HFFc6 (cell line): Measurements from ENCODE around the gene CDC42BPA. TPM values are rescaled to one million over a fixed set of nuclear protein-coding genes. Genes with fewer than 3 reads are reported as not detected.

Experiments used
- DNase-seq: peaks from one replicate; pipeline ENCODE4 v3.0.0-alpha.2; 2018
- H3K27ac Mint-ChIP-seq: 2 replicates; pipeline ENCODE4 v1.8.0; 2020; ENCODE audit warnings: mild to moderate bottlenecking, mixed read lengths
- H3K27me3 Mint-ChIP-seq: 2 replicates; pipeline ENCODE4 v1.8.0; 2021; ENCODE audit warnings: mild to moderate bottlenecking, moderate library complexity, mixed read lengths; ENCODE audit not compliant: insufficient read depth
- H3K36me3 Mint-ChIP-seq: 2 replicates; pipeline ENCODE4 v1.8.0; 2021; ENCODE audit warnings: low read depth, mixed read lengths
- H3K4me1 Mint-ChIP-seq: 2 replicates; pipeline ENCODE4 v1.8.0; 2020; ENCODE audit warnings: low read depth, mixed read lengths
- H3K4me3 Mint-ChIP-seq: 2 replicates; pipeline ENCODE4 v1.8.0; 2020; ENCODE audit warnings: mild to moderate bottlenecking, moderate library complexity, mixed read lengths
- H3K9me3 Mint-ChIP-seq: 2 replicates; pipeline ENCODE4 v1.8.0; 2020; ENCODE audit warnings: mild to moderate bottlenecking, mixed read lengths
- total RNA-seq, 6 experiments: library from RNA; stranded (reverse); fragmentation: NEBNext Ultra II Directional; extraction: Animal tissue kit (Norgen Biotek cat#: 25700); gene quantifications; 2 replicates in 1 of 6; 3 replicates in 5 of 6; pipeline ENCODE4 v1.2.3, GENCODE V29; 2021
- TF ChIP-seq, protein P1 (sequence below): fragments of 200-600 bp; sonication (generic); IDR thresholded peaks from 2 replicates; pipeline ENCODE4 v1.5.0; 2021; ENCODE audit warnings: antibody characterized with exemption, mild to moderate bottlenecking

Gene CDC42BPA
- total RNA-seq, 6 experiments from 2014 or later = 32.8 to 37.8 (median 35.8) TPM

DNA sequence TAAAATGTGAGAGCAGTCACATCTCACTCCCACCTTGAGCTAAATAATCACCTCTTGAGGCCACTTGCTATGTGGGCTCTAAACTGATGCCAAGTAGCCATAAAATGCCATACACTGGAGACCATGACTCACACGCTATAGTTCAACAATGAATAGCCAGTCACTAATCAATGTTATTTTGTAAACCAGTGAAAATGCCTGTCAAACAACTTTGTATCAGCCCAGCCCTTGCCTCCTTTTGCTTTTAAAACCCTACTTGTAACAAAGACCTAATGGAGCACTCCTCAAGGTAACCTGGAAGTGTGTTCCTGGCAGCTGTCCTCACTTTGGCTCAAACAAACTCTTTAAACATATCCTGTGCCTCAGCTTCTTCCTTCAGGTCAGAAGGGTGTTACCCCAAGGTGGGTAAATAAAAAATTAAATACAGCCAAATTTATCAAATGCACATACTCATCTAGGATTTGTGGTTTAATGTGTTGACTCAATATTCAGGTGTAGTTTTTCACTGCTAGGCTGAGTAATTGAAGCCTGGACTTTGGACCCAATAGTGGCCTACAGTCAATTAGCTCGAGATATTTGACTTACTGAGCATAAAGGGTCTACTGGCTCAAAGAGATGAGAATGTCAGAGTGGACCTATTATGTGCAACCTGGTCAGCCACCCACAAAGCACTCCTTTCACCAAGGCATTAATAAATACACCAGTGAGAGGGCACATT lies 223.9 kb downstream of the CDC42BPA start:
- DNase-seq = no peak
- TF ChIP-seq, protein P1, sequence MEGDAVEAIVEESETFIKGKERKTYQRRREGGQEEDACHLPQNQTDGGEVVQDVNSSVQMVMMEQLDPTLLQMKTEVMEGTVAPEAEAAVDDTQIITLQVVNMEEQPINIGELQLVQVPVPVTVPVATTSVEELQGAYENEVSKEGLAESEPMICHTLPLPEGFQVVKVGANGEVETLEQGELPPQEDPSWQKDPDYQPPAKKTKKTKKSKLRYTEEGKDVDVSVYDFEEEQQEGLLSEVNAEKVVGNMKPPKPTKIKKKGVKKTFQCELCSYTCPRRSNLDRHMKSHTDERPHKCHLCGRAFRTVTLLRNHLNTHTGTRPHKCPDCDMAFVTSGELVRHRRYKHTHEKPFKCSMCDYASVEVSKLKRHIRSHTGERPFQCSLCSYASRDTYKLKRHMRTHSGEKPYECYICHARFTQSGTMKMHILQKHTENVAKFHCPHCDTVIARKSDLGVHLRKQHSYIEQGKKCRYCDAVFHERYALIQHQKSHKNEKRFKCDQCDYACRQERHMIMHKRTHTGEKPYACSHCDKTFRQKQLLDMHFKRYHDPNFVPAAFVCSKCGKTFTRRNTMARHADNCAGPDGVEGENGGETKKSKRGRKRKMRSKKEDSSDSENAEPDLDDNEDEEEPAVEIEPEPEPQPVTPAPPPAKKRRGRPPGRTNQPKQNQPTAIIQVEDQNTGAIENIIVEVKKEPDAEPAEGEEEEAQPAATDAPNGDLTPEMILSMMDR = no peak
- Mint-ChIP-seq H3K9me3 (no peaks in the 10 kb centered on the region), H3K4me1 (peaks cover 27% of the 10 kb centered on the region), H3K4me3 (no peak overlapping the region), H3K27me3 (no peaks in the 10 kb centered on the region), H3K36me3 (peaks cover 18% of the 10 kb centered on the region; the same call in 1 of the 2 replicates), H3K27ac (no peak overlapping the region)

DNA sequence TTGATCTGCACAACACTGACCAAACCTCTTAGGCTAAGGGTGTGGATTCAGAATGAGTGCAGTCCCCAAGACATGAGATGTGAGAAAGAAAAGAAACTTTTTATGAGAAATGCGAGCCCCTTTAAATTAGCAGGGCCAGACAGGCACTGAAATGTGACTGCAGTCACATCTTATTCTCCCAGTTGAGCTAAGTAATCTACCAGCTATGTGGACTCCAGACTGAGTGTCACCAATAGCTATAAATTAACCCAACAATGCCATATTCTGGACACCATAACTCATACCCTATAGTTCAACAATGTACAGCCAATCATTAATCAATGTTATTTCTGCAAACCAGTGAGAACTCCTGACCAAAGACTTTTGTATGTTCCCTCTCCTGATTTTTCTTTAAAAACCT lies 225.0 kb downstream of the CDC42BPA start:
- TF ChIP-seq, protein P1 = no peak
- no peak overlapping the region for H3K4me3 Mint-ChIP-seq
- H3K27ac Mint-ChIP-seq = peak overlapping the region; percentile 34; the same call in 1 of the 2 replicates
- no peaks in the 10 kb centered on the region for H3K27me3 Mint-ChIP-seq
- H3K9me3 Mint-ChIP-seq = no peaks in the 10 kb centered on the region
- no peak for DNase-seq
- H3K36me3 Mint-ChIP-seq = peaks cover 16% of the 10 kb centered on the region; the same call in 1 of the 2 replicates
- peaks cover 27% of the 10 kb centered on the region for H3K4me1 Mint-ChIP-seq

DNA sequence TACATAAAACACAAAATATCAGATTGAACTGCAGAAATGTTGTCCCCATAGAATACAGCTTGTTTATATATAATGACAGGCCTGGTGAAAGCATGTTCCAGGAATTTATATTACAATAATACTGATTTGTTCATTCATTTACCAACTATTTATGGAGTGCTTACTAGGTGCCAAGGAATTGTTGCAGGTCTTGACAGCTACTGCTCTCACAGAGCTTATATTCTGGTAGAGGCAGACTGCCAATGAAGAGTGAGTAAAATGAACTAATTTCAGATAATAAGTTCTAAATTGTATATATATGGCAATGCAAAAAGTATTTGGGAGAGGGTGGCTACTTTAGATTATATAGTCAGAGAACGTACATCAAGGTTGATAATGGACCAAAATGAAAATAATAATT lies 226.2 kb downstream of the CDC42BPA start:
- DNase-seq = no peak
- no peak overlapping the region for H3K4me3 Mint-ChIP-seq
- H3K9me3 Mint-ChIP-seq = no peaks in the 10 kb centered on the region
- TF ChIP-seq, protein P1 = no peak
- H3K36me3 Mint-ChIP-seq = peaks cover 23% of the 10 kb centered on the region
- H3K4me1 Mint-ChIP-seq = peaks cover 27% of the 10 kb centered on the region
- no peak overlapping the region for H3K27ac Mint-ChIP-seq
- no peaks in the 10 kb centered on the region for H3K27me3 Mint-ChIP-seq

- no peak for DNase-seq
- no peak overlapping the region for H3K4me3 Mint-ChIP-seq
- TF ChIP-seq, protein P1 = no peak
- peaks cover 8% of the 10 kb centered on the region for H3K9me3 Mint-ChIP-seq
- no peak overlapping the region for H3K27ac Mint-ChIP-seq
- no peaks in the 10 kb centered on the region; the same call in 1 of the 2 replicates for H3K27me3 Mint-ChIP-seq
- peaks cover 51% of the 10 kb centered on the region for H3K36me3 Mint-ChIP-seq
- peaks cover 6% of the 10 kb centered on the region; the same call in 1 of the 2 replicates for H3K4me1 Mint-ChIP-seq
Observed at GRCh38 chr1:227086636-227087035, 231.7 kb downstream of the CDC42BPA start.

DNA sequence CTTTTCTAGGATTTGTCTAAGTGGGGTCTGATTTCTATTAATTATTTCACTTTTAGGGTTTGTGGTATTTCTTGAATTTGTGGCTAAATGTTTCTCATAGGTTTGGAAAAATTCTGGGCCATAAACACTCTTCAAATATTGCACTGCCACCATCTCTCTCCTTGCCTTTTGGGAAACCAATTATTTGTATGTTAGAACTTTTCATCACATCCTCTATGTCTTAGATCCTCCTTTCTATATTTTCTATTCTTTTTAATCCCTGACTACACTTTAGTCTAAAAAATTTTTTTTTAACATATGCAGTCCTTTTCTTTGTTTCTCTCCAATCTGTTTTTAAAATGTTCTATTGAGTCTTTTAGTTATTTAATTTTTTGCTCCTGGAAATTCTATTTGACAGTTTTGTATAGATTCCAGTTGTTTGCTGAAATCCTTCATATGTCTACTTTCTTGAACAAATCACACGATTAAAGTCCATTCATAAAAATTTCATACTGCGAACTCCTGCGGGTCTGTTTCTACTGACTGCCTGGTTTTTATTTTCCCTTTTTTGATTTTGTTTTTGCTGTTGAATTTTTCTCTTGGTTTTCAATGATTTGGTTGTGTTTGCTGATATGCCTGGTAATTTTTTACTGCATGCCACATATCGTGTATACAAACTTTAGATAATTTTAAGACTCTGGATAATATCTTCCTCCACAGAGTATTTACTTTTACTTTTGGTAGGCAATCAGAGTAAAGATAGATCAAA lies 235.1 kb downstream of the CDC42BPA start:
- Mint-ChIP-seq H3K27ac (no peak overlapping the region), H3K9me3 (peaks cover 8% of the 10 kb centered on the region), H3K36me3 (peaks cover 43% of the 10 kb centered on the region), H3K4me3 (no peak overlapping the region), H3K27me3 (no peaks in the 10 kb centered on the region; the same call in 1 of the 2 replicates), H3K4me1 (peaks cover 6% of the 10 kb centered on the region; the same call in 1 of the 2 replicates)
- TF ChIP-seq, protein P1 = no peak
- no peak for DNase-seq
